DMS 273 (cell line): ENCODE measurements around the gene STKLD1.
A peak's percentile ranks its signal among the peaks of the same experiment; 100 is the strongest.
"Not testable (repeated sequence)": the region's sequence is repeated elsewhere in the genome, so short reads cannot be mapped to it uniquely, and the experiment has no call there.

Experiments
- DNase-seq: peaks from one replicate; lab custom pipeline; 2025; ENCODE audit not compliant: unreplicated experiment; lab: John Stamatoyannopoulos, UW

The STKLD1 gene

GRCh38 chr9:133375724-133376654 is at the start of gene STKLD1, which contains the start of gene SURF4:
STKLD1 (plus strand) TSS chr9:133376366; CDS start chr9:133376474, 108 bp downstream.
SURF4 (minus strand) TSS chr9:133376060; CDS start chr9:133375969, 91 bp downstream.
- peak; percentile 98 for DNase-seq

DNA sequence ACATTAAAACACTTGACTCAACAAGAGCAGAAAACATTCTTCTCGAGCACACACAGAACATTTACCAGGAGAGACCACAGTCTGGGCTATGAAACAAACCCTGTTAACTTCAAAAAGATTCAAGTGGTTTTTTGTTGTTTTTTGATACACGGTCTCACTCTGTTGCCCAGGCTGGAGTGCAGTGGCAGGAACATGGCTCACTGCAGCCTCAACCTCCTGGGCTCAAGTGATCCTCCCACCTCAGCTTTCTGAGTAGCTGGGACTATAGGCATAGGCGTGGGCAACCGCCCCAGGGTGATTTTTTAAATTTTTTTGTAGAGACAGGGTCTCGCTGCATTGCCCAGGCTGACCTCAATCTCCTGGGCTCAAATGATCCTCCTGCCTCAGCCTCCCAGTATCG is 49.1 kb upstream of the STKLD1 start:
- not testable (repeated sequence) for DNase-seq

DNA sequence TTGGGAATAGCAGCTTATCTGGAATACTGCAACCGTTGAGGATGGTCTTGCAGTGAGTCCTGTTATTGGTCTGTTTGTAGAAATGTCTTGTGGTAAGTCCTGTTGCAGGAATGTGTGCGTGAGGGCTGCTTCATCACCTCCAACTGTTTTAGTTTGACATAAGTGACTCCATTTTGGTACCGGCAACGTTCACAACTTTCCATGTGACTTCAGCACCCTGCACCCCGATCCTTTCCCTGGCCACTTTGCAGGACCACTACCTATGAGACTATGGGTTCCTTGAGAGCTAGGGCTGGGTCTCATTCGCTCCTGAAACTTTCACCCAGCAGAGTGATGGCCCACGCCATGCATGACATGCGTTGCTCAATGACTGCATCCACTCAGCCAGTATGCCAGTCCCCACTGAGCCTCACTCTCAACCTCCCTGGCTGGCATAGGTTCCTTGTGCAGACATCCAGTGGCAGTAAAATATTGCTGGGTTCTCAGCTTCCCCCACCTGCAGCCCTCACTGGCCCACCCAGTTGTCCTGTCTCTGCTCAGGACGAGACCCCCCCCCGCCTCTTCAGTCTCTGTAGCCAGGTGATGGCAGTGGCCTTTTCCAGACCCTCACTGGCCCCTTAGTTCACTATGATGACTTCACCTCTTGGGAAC is 48.2 kb upstream of the STKLD1 start:
- DNase-seq: no peak

GRCh38 chr9:133329306-133330156 is 46.6 kb upstream of the STKLD1 start:
- peak; percentile 57 for DNase-seq

GRCh38 chr9:133331221-133331620 is 44.9 kb upstream of the STKLD1 start:
- DNase-seq: no peak

GRCh38 chr9:133331641-133332380 is 44.4 kb upstream of the STKLD1 start:
- DNase-seq: no peak

DNA sequence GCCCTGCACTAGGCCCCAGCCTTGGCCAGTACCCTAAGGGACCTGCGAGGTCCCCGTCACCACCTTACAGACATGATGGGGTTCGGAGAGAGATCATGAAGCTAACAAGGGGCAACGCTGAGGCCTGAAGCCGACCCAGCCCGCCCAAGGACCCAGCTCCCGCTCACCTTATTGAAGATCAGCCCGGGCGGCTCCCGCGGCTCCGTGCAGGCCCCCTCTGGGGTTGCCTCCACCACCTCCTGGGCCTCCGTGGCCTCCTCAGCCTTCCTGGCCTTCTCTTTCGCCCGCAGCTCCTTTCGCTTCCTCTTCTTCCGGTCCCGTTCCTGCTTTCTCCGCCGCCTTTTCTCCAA is 43.8 kb upstream of the STKLD1 start:
- no peak for DNase-seq

- DNase-seq: no peak
Measured at GRCh38 chr9:133333011-133333410, 43.2 kb upstream of the STKLD1 start.

DNA sequence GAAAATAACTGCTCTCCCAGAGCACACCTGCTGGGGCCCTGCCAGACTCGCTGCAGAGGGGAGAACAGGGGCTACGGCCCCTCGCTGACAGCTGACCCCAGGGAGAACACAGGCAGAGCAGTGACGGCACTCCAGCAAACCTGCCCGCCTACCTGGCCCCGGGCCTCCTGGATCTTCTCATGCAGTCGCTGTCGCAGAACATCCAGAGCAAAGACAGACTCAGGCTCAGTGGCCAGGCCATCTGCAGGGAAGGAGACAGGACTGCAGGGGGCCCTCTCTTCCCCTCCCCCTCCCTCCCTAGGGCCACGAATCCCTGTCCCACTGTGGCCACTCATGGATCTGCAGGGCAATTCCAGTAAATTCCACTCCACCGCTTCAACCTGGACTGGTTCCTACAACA is 42.6 kb upstream of the STKLD1 start:
- no peak for DNase-seq

GRCh38 chr9:133334161-133334560 is 42.0 kb upstream of the STKLD1 start:
- no peak for DNase-seq

DNA sequence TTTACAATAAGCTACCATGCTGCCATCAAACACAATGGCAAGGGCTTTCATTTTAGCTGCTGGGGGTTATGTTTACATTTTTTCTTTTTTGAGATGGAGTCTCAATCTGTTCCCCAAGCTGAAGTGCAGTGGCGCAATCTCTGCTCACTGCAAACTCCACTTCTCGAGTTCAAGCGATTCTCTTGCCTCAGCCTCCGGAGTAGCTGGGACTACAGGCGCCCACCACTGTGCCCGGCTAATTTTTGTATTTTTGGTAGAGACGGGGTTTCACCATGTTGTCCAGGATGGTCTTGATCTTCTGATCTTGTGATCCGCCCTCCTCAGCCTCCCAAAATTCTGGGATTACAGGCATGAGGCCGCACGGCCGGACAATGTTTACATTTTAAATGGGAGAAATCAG is 41.3 kb upstream of the STKLD1 start:
- DNase-seq: not testable (repeated sequence)

DNA sequence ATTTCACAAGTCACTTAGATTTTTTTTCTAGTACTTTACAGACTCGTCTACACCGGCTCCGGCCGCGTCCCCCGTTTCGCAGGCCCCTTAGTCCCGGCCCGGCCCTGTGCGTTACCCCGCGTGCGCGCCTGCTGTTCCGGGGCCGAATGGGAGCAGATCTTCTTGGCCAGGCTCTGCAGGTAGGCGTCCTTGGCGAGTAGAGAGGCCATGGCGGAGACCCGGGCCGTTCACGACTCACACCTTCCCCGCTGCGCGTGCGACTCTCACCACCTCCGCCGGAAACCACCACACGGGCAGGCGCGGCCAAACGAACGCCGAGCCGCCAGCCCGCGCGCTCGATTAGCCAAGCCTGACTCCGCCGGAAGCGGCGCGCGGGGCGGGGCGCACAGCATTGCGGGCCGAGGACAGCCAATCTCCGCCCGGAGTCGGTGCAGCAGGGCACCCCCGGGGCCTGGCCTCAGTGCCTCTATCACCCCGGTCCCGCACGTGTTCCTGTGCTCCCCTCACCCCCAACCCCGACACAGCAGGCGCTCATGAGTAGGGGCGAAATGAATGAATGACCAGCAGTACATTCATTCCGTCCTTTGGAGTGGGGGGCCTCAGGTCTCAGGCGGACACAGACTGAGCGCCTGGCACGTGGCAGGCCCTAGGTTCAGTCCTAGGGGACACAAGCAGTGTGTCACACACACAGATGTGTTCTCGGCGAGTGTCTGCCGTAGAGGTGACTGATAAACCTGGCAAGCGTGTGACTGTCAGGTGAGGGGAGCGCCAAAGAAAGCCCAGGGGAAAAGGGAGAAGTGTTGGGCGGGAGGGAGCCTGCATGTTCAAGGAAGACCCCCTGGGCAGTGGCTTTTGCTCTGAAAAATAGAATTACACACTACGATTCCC is 40.0 kb upstream of the STKLD1 start, which contains the start of gene SURF6:
TSS of gene SURF6 (minus strand) at position 265 of the 888 bp plus-strand sequence. CDS start at position 209, 56 bp downstream.
- peak; percentile 97 for DNase-seq

DNA sequence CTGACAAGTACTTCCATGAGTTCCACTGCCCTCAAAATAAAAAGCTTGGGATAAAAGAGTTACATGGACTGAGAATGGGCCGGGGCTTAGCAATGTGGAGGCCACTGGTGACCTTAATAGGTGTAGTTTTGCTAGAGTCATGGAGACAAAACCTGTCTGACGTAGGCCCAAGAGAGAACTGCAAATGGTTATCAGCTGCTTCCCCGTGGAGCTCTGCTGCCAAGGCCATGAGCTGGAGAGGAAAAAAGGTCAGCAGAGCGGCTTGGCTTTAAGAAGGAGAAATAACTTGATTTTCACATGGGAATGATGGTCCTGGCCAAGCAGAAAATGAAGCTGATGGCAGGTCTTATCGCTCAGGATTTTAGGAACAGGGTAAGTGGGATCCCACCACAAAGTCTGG is 36.5 kb upstream of the STKLD1 start:
- DNase-seq: no peak

GRCh38 chr9:133340256-133340655 is 35.9 kb upstream of the STKLD1 start:
- no peak for DNase-seq

DNA sequence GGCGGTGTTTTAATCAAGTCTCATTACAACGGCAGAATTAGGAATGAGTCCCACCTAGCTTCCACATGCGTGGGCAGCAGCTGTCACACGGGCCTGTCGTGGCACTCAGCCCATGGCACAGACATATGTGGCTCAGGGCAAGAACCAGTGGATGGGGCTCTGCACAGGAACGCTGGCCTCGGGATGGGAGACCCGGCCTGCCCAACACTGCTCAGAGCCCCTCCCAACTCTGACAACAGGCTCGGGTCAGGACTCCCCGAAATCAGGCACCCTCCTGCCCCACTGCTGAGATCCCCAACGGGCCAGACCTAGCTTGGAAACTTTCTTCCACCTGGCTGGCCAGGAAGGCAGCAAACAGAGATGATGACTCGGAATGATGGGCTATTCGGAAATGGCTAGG is 35.2 kb upstream of the STKLD1 start:
- DNase-seq: no peak

GRCh38 chr9:133341369-133342068 is 34.6 kb upstream of the STKLD1 start:
- peak; percentile 53 for DNase-seq

GRCh38 chr9:133342069-133342406 is 34.1 kb upstream of the STKLD1 start:
- peak; percentile 53 for DNase-seq

- DNase-seq: peak; percentile 78
Measured at GRCh38 chr9:133342570-133342969, 33.6 kb upstream of the STKLD1 start.

DNA sequence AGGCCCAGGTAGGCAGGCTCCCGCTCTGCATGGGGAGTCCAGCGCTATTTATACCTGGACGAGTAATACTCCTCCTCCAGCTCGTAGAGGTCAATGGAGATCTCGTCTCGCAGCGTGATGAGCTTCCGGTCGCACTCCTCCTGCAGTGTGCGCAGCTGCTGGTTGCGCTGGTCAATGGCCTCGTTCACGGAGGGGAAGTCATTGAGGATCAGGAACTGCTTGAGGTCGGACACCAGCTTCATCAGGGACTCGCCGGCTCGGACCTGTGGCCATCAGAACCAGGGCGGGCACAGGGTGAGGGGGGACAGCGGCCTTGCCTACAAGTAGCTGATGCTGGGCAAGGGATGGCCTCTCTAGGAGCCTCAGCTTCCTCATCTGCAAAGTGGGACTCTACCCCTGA is 32.1 kb upstream of the STKLD1 start:
- no peak for DNase-seq
